OCI-LY1 (cell line): ENCODE data around the gene QSER1.
A peak's percentile ranks its signal among the peaks of the same experiment; 100 is the strongest.

Source experiments
- H2AFZ ChIP-seq: fragments of 200-600 bp; sonication (generic), shearing (Covaris generic); 2 replicates; pipeline ENCODE4 v1.6.0; 2014; ENCODE audit warnings: antibody characterized with exemption, mild to moderate bottlenecking, low read length
- H3F3A ChIP-seq: fragments of 200-600 bp; sonication (generic), shearing (Covaris generic); 2 replicates; pipeline ENCODE4 v1.6.0; 2014; ENCODE audit warnings: mild to moderate bottlenecking, antibody characterized with exemption, low read length, moderate library complexity; ENCODE audit not compliant: insufficient read depth
- H3K27ac ChIP-seq: fragments of 200-600 bp; sonication (generic); 2 replicates; pipeline ENCODE4 v1.5.1; 2014; ENCODE audit warnings: low read length, mixed run types, mild to moderate bottlenecking, low read depth; ENCODE audit not compliant: poor library complexity, severe bottlenecking
- H3K27me3 ChIP-seq: fragments of 200-600 bp; sonication (generic); 2 replicates; pipeline ENCODE4 v1.6.0; 2014; ENCODE audit warnings: antibody characterized with exemption, mild to moderate bottlenecking, low read length, moderate library complexity; ENCODE audit not compliant: insufficient read depth
- H3K36me3 ChIP-seq: fragments of 200-600 bp; sonication (generic); 2 replicates; pipeline ENCODE4 v1.6.1; 2014; ENCODE audit warnings: mild to moderate bottlenecking, antibody characterized with exemption, low read length, moderate library complexity, mixed read lengths; ENCODE audit not compliant: insufficient read depth
- H3K4me1 ChIP-seq: fragments of 200-600 bp; sonication (generic); 2 replicates; pipeline ENCODE4 v1.5.1; 2014; ENCODE audit warnings: mild to moderate bottlenecking, low read length, moderate library complexity; ENCODE audit not compliant: insufficient read depth, severe bottlenecking
- H3K4me2 ChIP-seq: fragments of 200-600 bp; sonication (generic), shearing (Covaris generic); 2 replicates; pipeline ENCODE4 v1.6.1; 2014; ENCODE audit warnings: low read length
- H3K4me3 ChIP-seq: fragments of 200-600 bp; sonication (generic); 2 replicates; pipeline ENCODE4 v1.5.1; 2014; ENCODE audit warnings: low read length, low read depth, mild to moderate bottlenecking, mixed read lengths; ENCODE audit not compliant: poor library complexity, severe bottlenecking
- H3K79me2 ChIP-seq: fragments of 200-600 bp; shearing (Covaris generic); 2 replicates; pipeline ENCODE4 v1.6.1; 2016; ENCODE audit warnings: mixed run types, low read length, mixed read lengths; ENCODE audit not compliant: insufficient read depth
- H3K9ac ChIP-seq: fragments of 200-600 bp; sonication (generic), shearing (Covaris generic); 2 replicates; pipeline ENCODE4 v1.6.1; 2014; ENCODE audit warnings: mild to moderate bottlenecking, low read length, mixed read lengths
- H3K9me2 ChIP-seq: fragments of 200-600 bp; sonication (generic), shearing (Covaris generic); 2 replicates; pipeline ENCODE4 v1.6.1; 2014; ENCODE audit warnings: low read depth, mild to moderate bottlenecking, low read length, mixed read lengths
- H3K9me3 ChIP-seq: fragments of 200-600 bp; shearing (Covaris generic); 2 replicates; pipeline ENCODE4 v1.6.1; 2014; ENCODE audit warnings: low read length, mixed read lengths
- H4K20me1 ChIP-seq: fragments of 200-600 bp; sonication (generic), shearing (Covaris generic); 2 replicates; pipeline ENCODE4 v1.6.0; 2016; ENCODE audit warnings: mild to moderate bottlenecking, low read length; ENCODE audit not compliant: insufficient read depth
- CTCF ChIP-seq: fragments of 200-600 bp; sonication (generic), shearing (Covaris generic); IDR thresholded peaks from 2 replicates; pipeline ENCODE4 v1.5.1; 2017; ENCODE audit warnings: mild to moderate bottlenecking, antibody characterized with exemption, low read length, moderate library complexity, mixed read lengths
- EZH2 ChIP-seq: fragments of 200-600 bp; sonication (generic), shearing (Covaris generic); IDR thresholded peaks from 2 replicates; pipeline ENCODE4 v1.8.0; 2017; ENCODE audit warnings: borderline replicate concordance, mixed run types, mild to moderate bottlenecking, antibody characterized with exemption, low read length, moderate library complexity, mixed read lengths

QSER1 gene

GRCh38 chr11:32892355-32893092 lies at the start of gene QSER1:
Gene QSER1, plus strand, starts transcription at chr11:32892811. Its CDS starts 315 bp downstream, at chr11:32893126.
- Histone ChIP-seq H3K27ac (peak within 1 kb of the TSS; percentile 64), H3K4me2 (peak within 1 kb of the TSS; percentile 90)

GRCh38 chr11:32843544-32843943 lies 49.1 kb upstream of the QSER1 start:
- H3K79me2 ChIP-seq = no peaks in the 10 kb centered on the region
- H3K9me2 ChIP-seq = no peaks in the 10 kb centered on the region
- H3K4me2 ChIP-seq = no peak overlapping the region
- H3K27ac ChIP-seq = no peak overlapping the region
- no peaks in the 10 kb centered on the region for H3F3A ChIP-seq
- no peaks in the 10 kb centered on the region for H3K4me1 ChIP-seq
- no peak for TF ChIP-seq EZH2
- TF ChIP-seq CTCF = no peak
- H4K20me1 ChIP-seq = no peaks in the 10 kb centered on the region
- H3K4me3 ChIP-seq = no peak overlapping the region
- H3K36me3 ChIP-seq = no peaks in the 10 kb centered on the region
- H3K9me3 ChIP-seq = no peaks in the 10 kb centered on the region
- H3K27me3 ChIP-seq = no peaks in the 10 kb centered on the region; the same call in 1 of the 2 replicates
- no peak overlapping the region for H3K9ac ChIP-seq
- H2AFZ ChIP-seq = no peak overlapping the region

More at GRCh38 chr11:32892355-32893092, at the start of gene QSER1:
- no peaks in the 10 kb centered on the region for H4K20me1 ChIP-seq
- H2AFZ ChIP-seq = peak within 1 kb of the TSS; percentile 51
- peak within 1 kb of the TSS; percentile 93 for H3K4me3 ChIP-seq
- peaks cover 27% of the 10 kb centered on the region for H3K4me1 ChIP-seq
- no peaks in the 10 kb centered on the region for H3F3A ChIP-seq
- H3K27me3 ChIP-seq = no peaks in the 10 kb centered on the region
- peak within 1 kb of the TSS; percentile 98 for H3K9ac ChIP-seq
- TF ChIP-seq EZH2 (no peak), CTCF (no peak)
- no peaks in the 10 kb centered on the region for H3K9me3 ChIP-seq
- no peaks in the 10 kb centered on the region for H3K9me2 ChIP-seq
- no peaks in the 10 kb centered on the region for H3K36me3 ChIP-seq
- peaks cover 36% of the 10 kb centered on the region for H3K79me2 ChIP-seq

GRCh38 chr11:32847511-32847910 lies 45.1 kb upstream of the QSER1 start:
- Histone ChIP-seq H3K4me1 (no peaks in the 10 kb centered on the region), H4K20me1 (no peaks in the 10 kb centered on the region), H3K36me3 (no peaks in the 10 kb centered on the region), H3K4me2 (no peak overlapping the region), H3K27me3 (no peaks in the 10 kb centered on the region; the same call in 1 of the 2 replicates), H3K4me3 (no peak overlapping the region), H3F3A (no peaks in the 10 kb centered on the region), H3K79me2 (no peaks in the 10 kb centered on the region), H3K27ac (no peak overlapping the region), H3K9ac (no peak overlapping the region), H3K9me2 (no peaks in the 10 kb centered on the region), H2AFZ (no peak overlapping the region), H3K9me3 (no peaks in the 10 kb centered on the region)
- TF ChIP-seq CTCF (no peak), EZH2 (no peak)
